SK-N-SH treated with all-trans-retinoic acid at 6 μM for 48 hours (cell line): Measurements from ENCODE around the gene NKX2-2.

ENCODE experiments used
- ATAC-seq: fragments of 200-7000 bp; cut with Tn5 transposase; 3 replicates; pipeline ENCODE4 v1.9.1; 2020; ENCODE audit warnings: mild to moderate bottlenecking, moderate library complexity
- ARNTL ChIP-seq: fragments of 450-650 bp; formaldehyde crosslinking; IDR thresholded peaks from 2 replicates; pipeline ENCODE4 v1.5.0; 2020; ENCODE audit warnings: low read depth, mild to moderate bottlenecking, moderate library complexity, borderline replicate concordance
- BACH2 ChIP-seq: fragments of 250-450 bp; sonication (Bioruptor Pico); IDR thresholded peaks from 2 replicates; pipeline ENCODE4 v1.9.0; 2021; ENCODE audit warnings: mild to moderate bottlenecking, borderline replicate concordance
- CSDC2 ChIP-seq: fragments of 250-450 bp; sonication (Bioruptor Pico); IDR thresholded peaks from 2 replicates; pipeline ENCODE4 v1.5.0; 2020; ENCODE audit warnings: mild to moderate bottlenecking, moderate library complexity
- ESRRG ChIP-seq: fragments of 250-450 bp; sonication (Bioruptor Pico); IDR thresholded peaks from 2 replicates; pipeline ENCODE4 v1.6.1; 2021; ENCODE audit warnings: mild to moderate bottlenecking
- GLIS3 ChIP-seq: fragments of 250-450 bp; sonication (Bioruptor Pico); IDR thresholded peaks from 2 replicates; pipeline ENCODE4 v1.5.0; 2020; ENCODE audit warnings: mild to moderate bottlenecking, moderate library complexity
- ISL1 ChIP-seq: fragments of 250-450 bp; sonication (Bioruptor Pico); IDR thresholded peaks from 2 replicates; pipeline ENCODE4 v2.1.2; 2022; ENCODE audit warnings: mild to moderate bottlenecking, moderate library complexity
- OSR1 ChIP-seq: fragments of 250-450 bp; sonication (Bioruptor Pico); IDR thresholded peaks from 2 replicates; pipeline ENCODE4 v1.8.0; 2022; ENCODE audit warnings: moderate library complexity, mild to moderate bottlenecking, inconsistent platforms
- SNAI2 ChIP-seq: fragments of 250-450 bp; sonication (Bioruptor Pico); IDR thresholded peaks from 2 replicates; pipeline ENCODE4 v1.5.0; 2020; ENCODE audit warnings: mild to moderate bottlenecking, moderate library complexity
- TCF4 ChIP-seq: fragments of 250-450 bp; sonication (Bioruptor Pico); IDR thresholded peaks from 2 replicates; pipeline ENCODE4 v1.8.0; 2021; ENCODE audit warnings: mild to moderate bottlenecking, moderate library complexity, borderline replicate concordance
- TOX ChIP-seq: fragments of 250-450 bp; sonication (Bioruptor Pico); IDR thresholded peaks from 2 replicates; pipeline ENCODE4 v1.8.0; 2021; ENCODE audit warnings: mild to moderate bottlenecking, moderate library complexity, borderline replicate concordance
- ZC3H10 ChIP-seq: fragments of 250-450 bp; sonication (Bioruptor Pico); IDR thresholded peaks from 2 replicates; pipeline ENCODE4 v1.5.1; 2021; ENCODE audit warnings: mild to moderate bottlenecking, moderate library complexity
- ZFP3 ChIP-seq: fragments of 250-450 bp; sonication (Bioruptor Pico); IDR thresholded peaks from 2 replicates; pipeline ENCODE4 v1.5.0; 2020; ENCODE audit warnings: mild to moderate bottlenecking, moderate library complexity
- ZFP30 ChIP-seq: fragments of 450-650 bp; formaldehyde crosslinking; IDR thresholded peaks from 2 replicates; pipeline ENCODE4 v1.5.0; 2022; ENCODE audit warnings: mild to moderate bottlenecking, moderate library complexity
- ZNF70 ChIP-seq: fragments of 450-650 bp; formaldehyde crosslinking; IDR thresholded peaks from 2 replicates; pipeline ENCODE4 v1.5.0; 2020; ENCODE audit warnings: mild to moderate bottlenecking, moderate library complexity
- ZNF8 ChIP-seq: fragments of 450-650 bp; formaldehyde crosslinking; IDR thresholded peaks from 2 replicates; pipeline ENCODE4 v1.5.0; 2020; ENCODE audit warnings: mild to moderate bottlenecking, moderate library complexity
- TF ChIP-seq, protein P1 (sequence below): fragments of 250-450 bp; sonication (Bioruptor Pico); IDR thresholded peaks from 2 replicates; pipeline ENCODE4 v1.8.0; 2020; ENCODE audit warnings: mild to moderate bottlenecking, moderate library complexity, borderline replicate concordance
- TF ChIP-seq, protein P2 (sequence below): fragments of 250-450 bp; sonication (Bioruptor Pico); IDR thresholded peaks from 2 replicates; pipeline ENCODE4 v1.8.0; 2021; ENCODE audit warnings: low read depth, mild to moderate bottlenecking, moderate library complexity, borderline replicate concordance
- TF ChIP-seq, protein P3 (sequence below): fragments of 250-450 bp; sonication (Bioruptor Pico); IDR thresholded peaks from 2 replicates; pipeline ENCODE4 v1.5.1; 2020; ENCODE audit warnings: low read depth, mild to moderate bottlenecking, moderate library complexity
- TF ChIP-seq, protein P4 (sequence below): fragments of 250-450 bp; sonication (Bioruptor Pico); IDR thresholded peaks from 2 replicates; pipeline ENCODE4 v1.5.0; 2020; ENCODE audit warnings: mild to moderate bottlenecking, moderate library complexity
- TF ChIP-seq, protein P5 (sequence below): fragments of 250-450 bp; sonication (Bioruptor Pico); IDR thresholded peaks from 2 replicates; pipeline ENCODE4 v1.5.1; 2021; ENCODE audit warnings: mild to moderate bottlenecking, moderate library complexity

Gene NKX2-2

DNA sequence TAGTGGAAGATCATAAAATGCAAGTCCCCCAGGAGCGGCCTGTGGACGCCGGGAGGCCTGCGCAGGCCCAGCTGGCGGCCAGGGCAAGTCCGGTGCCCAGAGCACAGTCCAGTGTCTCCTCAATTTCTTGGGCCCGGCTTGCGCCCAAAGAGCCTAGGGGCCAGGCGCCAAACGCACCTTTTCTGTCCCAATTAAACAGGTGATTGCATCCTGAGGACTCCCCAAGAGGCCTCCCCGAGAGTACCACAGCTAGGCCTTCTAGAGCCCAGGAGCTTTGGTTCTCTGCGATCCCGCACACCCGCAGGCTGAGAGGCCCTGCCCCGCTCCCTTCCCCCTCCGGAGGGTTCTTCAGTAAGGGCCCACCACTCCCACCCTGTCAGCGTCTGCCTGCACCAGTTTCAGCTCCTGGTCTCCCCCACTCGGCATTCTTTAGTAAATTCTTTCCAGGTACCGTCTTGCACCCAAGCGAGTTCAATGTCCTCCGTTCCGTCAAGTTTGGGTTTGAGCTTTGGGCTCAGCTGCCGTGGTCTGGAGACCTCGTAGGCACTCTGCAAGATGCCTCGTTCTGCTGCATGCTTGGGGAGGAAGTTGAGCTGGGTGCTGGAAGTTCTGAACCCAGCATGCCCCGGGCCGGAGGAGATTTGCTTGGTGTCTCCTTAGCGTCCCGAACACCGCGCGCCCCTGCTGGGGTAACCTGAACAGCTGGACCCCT is 3.9 kb upstream of the NKX2-2 start:
- no peak for TF ChIP-seq TOX
- no peak for TF ChIP-seq ARNTL
- TF ChIP-seq, protein P1, sequence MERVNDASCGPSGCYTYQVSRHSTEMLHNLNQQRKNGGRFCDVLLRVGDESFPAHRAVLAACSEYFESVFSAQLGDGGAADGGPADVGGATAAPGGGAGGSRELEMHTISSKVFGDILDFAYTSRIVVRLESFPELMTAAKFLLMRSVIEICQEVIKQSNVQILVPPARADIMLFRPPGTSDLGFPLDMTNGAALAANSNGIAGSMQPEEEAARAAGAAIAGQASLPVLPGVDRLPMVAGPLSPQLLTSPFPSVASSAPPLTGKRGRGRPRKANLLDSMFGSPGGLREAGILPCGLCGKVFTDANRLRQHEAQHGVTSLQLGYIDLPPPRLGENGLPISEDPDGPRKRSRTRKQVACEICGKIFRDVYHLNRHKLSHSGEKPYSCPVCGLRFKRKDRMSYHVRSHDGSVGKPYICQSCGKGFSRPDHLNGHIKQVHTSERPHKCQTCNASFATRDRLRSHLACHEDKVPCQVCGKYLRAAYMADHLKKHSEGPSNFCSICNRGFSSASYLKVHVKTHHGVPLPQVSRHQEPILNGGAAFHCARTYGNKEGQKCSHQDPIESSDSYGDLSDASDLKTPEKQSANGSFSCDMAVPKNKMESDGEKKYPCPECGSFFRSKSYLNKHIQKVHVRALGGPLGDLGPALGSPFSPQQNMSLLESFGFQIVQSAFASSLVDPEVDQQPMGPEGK (CRISPR knock-in tag) = no peak
- no peak for TF ChIP-seq ZC3H10 (CRISPR knock-in tag)
- no peak for TF ChIP-seq GLIS3 (CRISPR knock-in tag)
- no peak for TF ChIP-seq TCF4 (CRISPR knock-in tag)
- TF ChIP-seq, protein P2, sequence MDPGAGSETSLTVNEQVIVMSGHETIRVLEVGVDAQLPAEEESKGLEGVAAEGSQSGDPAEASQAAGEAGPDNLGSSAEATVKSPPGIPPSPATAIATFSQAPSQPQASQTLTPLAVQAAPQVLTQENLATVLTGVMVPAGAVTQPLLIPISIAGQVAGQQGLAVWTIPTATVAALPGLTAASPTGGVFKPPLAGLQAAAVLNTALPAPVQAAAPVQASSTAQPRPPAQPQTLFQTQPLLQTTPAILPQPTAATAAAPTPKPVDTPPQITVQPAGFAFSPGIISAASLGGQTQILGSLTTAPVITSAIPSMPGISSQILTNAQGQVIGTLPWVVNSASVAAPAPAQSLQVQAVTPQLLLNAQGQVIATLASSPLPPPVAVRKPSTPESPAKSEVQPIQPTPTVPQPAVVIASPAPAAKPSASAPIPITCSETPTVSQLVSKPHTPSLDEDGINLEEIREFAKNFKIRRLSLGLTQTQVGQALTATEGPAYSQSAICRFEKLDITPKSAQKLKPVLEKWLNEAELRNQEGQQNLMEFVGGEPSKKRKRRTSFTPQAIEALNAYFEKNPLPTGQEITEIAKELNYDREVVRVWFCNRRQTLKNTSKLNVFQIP (CRISPR knock-in tag) = no peak
- TF ChIP-seq ESRRG (CRISPR knock-in tag) = no peak
- TF ChIP-seq SNAI2 (CRISPR knock-in tag) = no peak
- no peak for TF ChIP-seq OSR1 (CRISPR knock-in tag)
- TF ChIP-seq ZFP30 (CRISPR knock-in tag) = no peak
- TF ChIP-seq BACH2 (CRISPR knock-in tag) = no peak
- TF ChIP-seq ZNF8 = no peak
- TF ChIP-seq ISL1 (CRISPR knock-in tag) = no peak
- TF ChIP-seq, all 23 proteins: peak for 0
- no peak for ATAC-seq

DNA sequence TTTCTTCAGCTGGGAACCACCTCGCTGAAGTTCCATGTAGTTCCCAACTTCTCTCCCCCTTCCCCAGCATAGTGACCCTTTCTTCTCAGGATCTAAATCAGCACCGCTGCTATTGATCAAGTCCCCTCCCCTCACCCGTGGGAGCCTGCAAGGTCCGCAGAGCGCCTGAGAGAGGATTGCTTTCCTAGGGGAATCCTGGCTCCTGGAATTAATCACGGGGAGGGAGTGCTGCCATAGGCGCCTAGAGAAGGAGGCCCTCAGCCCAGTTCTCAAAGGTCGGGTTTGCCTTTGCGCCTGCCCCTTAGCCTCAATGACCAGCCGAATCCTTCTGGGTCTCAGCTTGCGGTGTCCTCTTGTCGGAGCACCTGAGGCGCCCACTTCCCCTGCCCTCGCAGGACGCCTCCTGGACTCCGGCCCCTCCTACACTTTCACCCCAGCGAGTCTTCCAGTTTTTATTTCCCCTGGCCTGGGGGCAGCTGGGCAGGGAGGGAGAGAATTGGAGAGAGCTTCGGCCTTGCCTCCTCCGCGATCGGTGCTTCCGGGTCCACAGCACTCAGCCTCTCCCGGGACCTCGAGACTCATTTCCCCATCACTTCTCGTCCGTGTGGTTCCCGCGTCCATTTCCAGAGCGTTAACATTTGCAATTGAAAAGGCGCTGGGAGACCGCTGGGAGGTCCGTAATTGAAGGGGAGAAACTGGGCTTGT is 3.1 kb upstream of the NKX2-2 start:
- TF ChIP-seq, protein P3, sequence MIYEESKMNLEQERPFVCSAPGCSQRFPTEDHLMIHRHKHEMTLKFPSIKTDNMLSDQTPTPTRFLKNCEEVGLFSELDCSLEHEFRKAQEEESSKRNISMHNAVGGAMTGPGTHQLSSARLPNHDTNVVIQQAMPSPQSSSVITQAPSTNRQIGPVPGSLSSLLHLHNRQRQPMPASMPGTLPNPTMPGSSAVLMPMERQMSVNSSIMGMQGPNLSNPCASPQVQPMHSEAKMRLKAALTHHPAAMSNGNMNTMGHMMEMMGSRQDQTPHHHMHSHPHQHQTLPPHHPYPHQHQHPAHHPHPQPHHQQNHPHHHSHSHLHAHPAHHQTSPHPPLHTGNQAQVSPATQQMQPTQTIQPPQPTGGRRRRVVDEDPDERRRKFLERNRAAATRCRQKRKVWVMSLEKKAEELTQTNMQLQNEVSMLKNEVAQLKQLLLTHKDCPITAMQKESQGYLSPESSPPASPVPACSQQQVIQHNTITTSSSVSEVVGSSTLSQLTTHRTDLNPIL (CRISPR knock-in tag) = no peak
- TF ChIP-seq SNAI2 (CRISPR knock-in tag) (no peak), ISL1 (CRISPR knock-in tag) (no peak), TCF4 (CRISPR knock-in tag) (no peak), ZFP30 (CRISPR knock-in tag) (no peak), ZNF8 (no peak), BACH2 (CRISPR knock-in tag) (no peak), ZC3H10 (CRISPR knock-in tag) (no peak), ESRRG (CRISPR knock-in tag) (no peak), OSR1 (CRISPR knock-in tag) (no peak), ZNF70 (CRISPR knock-in tag) (no peak), ARNTL (no peak), GLIS3 (CRISPR knock-in tag) (no peak), ZFP3 (no peak), TOX (no peak), CSDC2 (CRISPR knock-in tag) (no peak)
- TF ChIP-seq, protein P2 (CRISPR knock-in tag) = no peak
- TF ChIP-seq, protein P1 (CRISPR knock-in tag) = no peak
- TF ChIP-seq, protein P4, sequence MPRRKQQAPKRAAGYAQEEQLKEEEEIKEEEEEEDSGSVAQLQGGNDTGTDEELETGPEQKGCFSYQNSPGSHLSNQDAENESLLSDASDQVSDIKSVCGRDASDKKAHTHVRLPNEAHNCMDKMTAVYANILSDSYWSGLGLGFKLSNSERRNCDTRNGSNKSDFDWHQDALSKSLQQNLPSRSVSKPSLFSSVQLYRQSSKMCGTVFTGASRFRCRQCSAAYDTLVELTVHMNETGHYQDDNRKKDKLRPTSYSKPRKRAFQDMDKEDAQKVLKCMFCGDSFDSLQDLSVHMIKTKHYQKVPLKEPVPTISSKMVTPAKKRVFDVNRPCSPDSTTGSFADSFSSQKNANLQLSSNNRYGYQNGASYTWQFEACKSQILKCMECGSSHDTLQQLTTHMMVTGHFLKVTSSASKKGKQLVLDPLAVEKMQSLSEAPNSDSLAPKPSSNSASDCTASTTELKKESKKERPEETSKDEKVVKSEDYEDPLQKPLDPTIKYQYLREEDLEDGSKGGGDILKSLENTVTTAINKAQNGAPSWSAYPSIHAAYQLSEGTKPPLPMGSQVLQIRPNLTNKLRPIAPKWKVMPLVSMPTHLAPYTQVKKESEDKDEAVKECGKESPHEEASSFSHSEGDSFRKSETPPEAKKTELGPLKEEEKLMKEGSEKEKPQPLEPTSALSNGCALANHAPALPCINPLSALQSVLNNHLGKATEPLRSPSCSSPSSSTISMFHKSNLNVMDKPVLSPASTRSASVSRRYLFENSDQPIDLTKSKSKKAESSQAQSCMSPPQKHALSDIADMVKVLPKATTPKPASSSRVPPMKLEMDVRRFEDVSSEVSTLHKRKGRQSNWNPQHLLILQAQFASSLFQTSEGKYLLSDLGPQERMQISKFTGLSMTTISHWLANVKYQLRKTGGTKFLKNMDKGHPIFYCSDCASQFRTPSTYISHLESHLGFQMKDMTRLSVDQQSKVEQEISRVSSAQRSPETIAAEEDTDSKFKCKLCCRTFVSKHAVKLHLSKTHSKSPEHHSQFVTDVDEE (CRISPR knock-in tag) = no peak
- TF ChIP-seq, protein P5, sequence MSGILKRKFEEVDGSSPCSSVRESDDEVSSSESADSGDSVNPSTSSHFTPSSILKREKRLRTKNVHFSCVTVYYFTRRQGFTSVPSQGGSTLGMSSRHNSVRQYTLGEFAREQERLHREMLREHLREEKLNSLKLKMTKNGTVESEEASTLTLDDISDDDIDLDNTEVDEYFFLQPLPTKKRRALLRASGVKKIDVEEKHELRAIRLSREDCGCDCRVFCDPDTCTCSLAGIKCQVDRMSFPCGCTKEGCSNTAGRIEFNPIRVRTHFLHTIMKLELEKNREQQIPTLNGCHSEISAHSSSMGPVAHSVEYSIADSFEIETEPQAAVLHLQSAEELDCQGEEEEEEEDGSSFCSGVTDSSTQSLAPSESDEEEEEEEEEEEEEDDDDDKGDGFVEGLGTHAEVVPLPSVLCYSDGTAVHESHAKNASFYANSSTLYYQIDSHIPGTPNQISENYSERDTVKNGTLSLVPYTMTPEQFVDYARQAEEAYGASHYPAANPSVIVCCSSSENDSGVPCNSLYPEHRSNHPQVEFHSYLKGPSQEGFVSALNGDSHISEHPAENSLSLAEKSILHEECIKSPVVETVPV (CRISPR knock-in tag) = no peak
- no peak for ATAC-seq
